Thyroid gland (tissue), 4 donors: ENCODE results near the gene GRM7. TPM values are rescaled to one million over a fixed set of nuclear protein-coding genes. Genes with fewer than 3 reads are reported as not detected.

Experiments used
- DNase-seq, 2 donors: peaks; one replicate each; pipeline ENCODE4 v3.0.0-alpha.2; 2019
- H3K27ac ChIP-seq, 3 donors: fragments of 200-600 bp; sonication (generic); 1 replicate in 2 of 3; 2 replicates in 1 of 3; pipeline ENCODE4 v1.5.1; 2016 to 2019; ENCODE audit warnings: mild to moderate bottlenecking in 1 of 3, moderate library complexity in 1 of 3
- H3K27me3 ChIP-seq: fragments of 200-600 bp; sonication (generic); one replicate; pipeline ENCODE4 v1.5.1; 2019
- H3K36me3 ChIP-seq, 2 donors: fragments of 200-600 bp; sonication (generic); one replicate each; pipeline ENCODE4 v1.5.1; 2016 to 2019
- H3K4me1 ChIP-seq, 2 donors: fragments of 200-600 bp; sonication (generic); one replicate each; pipeline ENCODE4 v1.5.1; 2017 to 2019
- H3K4me3 ChIP-seq, 3 donors: fragments of 200-600 bp; sonication (generic); replicated peaks in 1 of 3; 1 replicate in 2 of 3; 2 replicates in 1 of 3; pipeline ENCODE4 v1.5.1; 2016; ENCODE audit warnings: mild to moderate bottlenecking in 1 of 3
- H3K9me3 ChIP-seq: fragments of 200-600 bp; sonication (generic); one replicate; pipeline ENCODE4 v1.5.1; 2017
- CTCF ChIP-seq, 6 experiments: fragments of 200-600 bp in 3 of 6; fragments of 450-650 bp in 3 of 6; sonication (generic) in 3 of 6; IDR thresholded peaks; one replicate each; pipeline ENCODE4 v1.5.1; 2016 to 2019; ENCODE audit warnings: antibody characterized with exemption in 6 of 6, mild to moderate bottlenecking in 2 of 6, inconsistent platforms in 1 of 6, moderate library complexity in 1 of 6
- POLR2A ChIP-seq, 2 donors: fragments of 450-650 bp; IDR thresholded peaks; one replicate each; pipeline ENCODE4 v1.6.1; 2017; ENCODE audit warnings: antibody characterized with exemption in 2 of 2, mild to moderate bottlenecking in 2 of 2, moderate library complexity in 1 of 2
- WGBS, 2 donors: methylation state at CpG; one replicate each; pipeline ENCODE4 v1.1.5; 2017; 5-methylcytosine and 5-hydroxymethylcytosine counted together
- intact Hi-C: fragments of 100-400 bp; cut with DNase I; formaldehyde crosslinking; loops from one replicate; pipeline ENCODE4 v1.15.1; 2023
- total RNA-seq, 4 donors: library from RNA; depleted of rRNA; stranded (reverse); fragments of >200 nt; gene quantifications; one replicate each; pipeline ENCODE4 v1.2.3, GENCODE V29; 2016

The GRM7 gene
- total RNA-seq, 4 donors from 2014 or later = 0.11 to 0.81 (median 0.60) TPM

GRCh38 chr3:7201784-7202183 is 340.9 kb downstream of the GRM7 start:
- Histone ChIP-seq H3K27me3 (no peaks in the 10 kb centered on the region), H3K4me1 (no peaks in the 10 kb centered on the region), H3K4me3 (no peak overlapping the region), H3K36me3 (no peaks in the 10 kb centered on the region), H3K9me3 (no peaks in the 10 kb centered on the region), H3K27ac (no peak overlapping the region)
- TF ChIP-seq POLR2A (IDR thresholded peaks at IDR 0.05) (no peak), CTCF (IDR thresholded peaks at IDR 0.05) (no peak)
- DNase-seq = no peak
- intact Hi-C loops = no loop called here
- WGBS, 2 donors = 71 to 84% methylated on average over 2 of the region's 2 CpGs

- no peaks in the 10 kb centered on the region for H3K4me1 ChIP-seq
- WGBS, 2 donors = 83 to 86% methylated on average over 5 of the region's 5 CpGs
- no peaks in the 10 kb centered on the region for H3K9me3 ChIP-seq
- TF ChIP-seq CTCF (IDR thresholded peaks at IDR 0.05) = no peak
- no peak for TF ChIP-seq POLR2A (IDR thresholded peaks at IDR 0.05)
- DNase-seq = no peak
- no peak overlapping the region for H3K27ac ChIP-seq
- no peaks in the 10 kb centered on the region for H3K27me3 ChIP-seq
- intact Hi-C loops = no loop called here
- H3K4me3 ChIP-seq = no peak overlapping the region
- H3K36me3 ChIP-seq = no peaks in the 10 kb centered on the region
These were observed 343.3 kb downstream of the GRM7 start for GRCh38 chr3:7203969-7204847.

- Histone ChIP-seq H3K4me3 (no peak overlapping the region), H3K27me3 (no peaks in the 10 kb centered on the region), H3K36me3 (no peaks in the 10 kb centered on the region), H3K27ac (no peak overlapping the region), H3K9me3 (no peaks in the 10 kb centered on the region), H3K4me1 (no peaks in the 10 kb centered on the region)
- intact Hi-C loops = no loop called here
- DNase-seq = no peak
- WGBS, 2 donors = 74 to 81% methylated on average over 2 of the region's 2 CpGs
- TF ChIP-seq POLR2A (IDR thresholded peaks at IDR 0.05) = no peak
- no peak for TF ChIP-seq CTCF (IDR thresholded peaks at IDR 0.05)
These were observed 343.9 kb downstream of the GRM7 start for GRCh38 chr3:7204848-7205156.

GRCh38 chr3:7205535-7205934 is 344.6 kb downstream of the GRM7 start:
- Histone ChIP-seq H3K4me3 (no peak overlapping the region), H3K4me1 (no peaks in the 10 kb centered on the region), H3K27me3 (no peaks in the 10 kb centered on the region), H3K27ac (no peak overlapping the region), H3K36me3 (no peaks in the 10 kb centered on the region), H3K9me3 (no peaks in the 10 kb centered on the region)
- intact Hi-C loops = no loop called here
- TF ChIP-seq POLR2A (IDR thresholded peaks at IDR 0.05) (no peak), CTCF (IDR thresholded peaks at IDR 0.05) (no peak)
- DNase-seq = no peak
- 77 to 78% methylated on average over 4 of the region's 4 CpGs for WGBS, 2 donors

GRCh38 chr3:7205962-7206361 is 345.0 kb downstream of the GRM7 start:
- Histone ChIP-seq H3K4me3 (no peak overlapping the region), H3K9me3 (no peaks in the 10 kb centered on the region), H3K36me3 (no peaks in the 10 kb centered on the region), H3K4me1 (no peaks in the 10 kb centered on the region), H3K27ac (no peak overlapping the region), H3K27me3 (no peaks in the 10 kb centered on the region)
- 58 to 83% methylated on average over 4 of the region's 4 CpGs for WGBS, 2 donors
- intact Hi-C loops = no loop called here
- TF ChIP-seq CTCF (IDR thresholded peaks at IDR 0.05) (no peak), POLR2A (IDR thresholded peaks at IDR 0.05) (no peak)
- no peak for DNase-seq
